Fibroblast of the aortic adventitia (primary cell): ENCODE measurements around the gene FAM193A. TPM values are rescaled to one million over a fixed set of nuclear protein-coding genes. Genes with fewer than 3 reads are reported as not detected.
"Not testable (repeated sequence)": the region's sequence is repeated elsewhere in the genome, so short reads cannot be mapped to it uniquely, and the experiment has no call there.

Source experiments
- DNase-seq: peaks from one replicate; pipeline ENCODE4 v3.0.0-alpha.2; 2010; ENCODE audit warnings: low read depth
- H3K4me3 ChIP-seq: 2 replicates; pipeline ENCODE4 v1.5.1; 2011; ENCODE audit warnings: low read depth, mild to moderate bottlenecking, control low read depth, low read length, moderate library complexity
- total RNA-seq: library from RNA; depleted of rRNA; stranded (reverse); fragments of >200 nt; gene quantifications from 2 replicates; pipeline ENCODE4 v1.2.3, GENCODE V29; 2012; ENCODE audit warnings: low replicate concordance
- TF ChIP-seq, protein P1 (sequence below): IDR thresholded peaks from 2 replicates; pipeline ENCODE4 v1.5.1; 2011; ENCODE audit warnings: mild to moderate bottlenecking, low read length, control low read depth, inconsistent platforms; ENCODE audit not compliant: insufficient read depth

Gene FAM193A
- total RNA-seq, 1 donor, result 17.4 TPM

DNA sequence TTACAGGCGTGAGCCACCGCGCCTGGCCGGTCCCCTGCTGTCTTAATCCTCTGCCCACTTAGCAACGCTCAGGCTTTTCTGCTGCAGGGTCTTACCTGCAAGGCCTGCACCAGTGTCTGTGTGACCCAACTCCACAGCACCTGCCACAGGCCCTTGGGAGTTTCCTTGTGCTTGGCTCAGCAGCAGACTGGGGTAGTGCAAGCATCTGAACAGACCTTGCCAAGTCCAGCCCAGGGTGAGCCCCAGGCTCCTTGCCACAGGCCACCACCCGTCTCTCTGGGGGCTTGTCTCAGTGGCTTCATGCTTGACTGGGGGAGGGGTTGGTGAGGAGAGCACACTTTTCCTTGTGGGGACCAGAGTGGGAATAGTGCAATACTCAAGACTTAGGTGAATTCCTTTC, 87.0 kb downstream of the FAM193A start:
- no peak for DNase-seq
- no peak overlapping the region for H3K4me3 ChIP-seq
- TF ChIP-seq, protein P1, sequence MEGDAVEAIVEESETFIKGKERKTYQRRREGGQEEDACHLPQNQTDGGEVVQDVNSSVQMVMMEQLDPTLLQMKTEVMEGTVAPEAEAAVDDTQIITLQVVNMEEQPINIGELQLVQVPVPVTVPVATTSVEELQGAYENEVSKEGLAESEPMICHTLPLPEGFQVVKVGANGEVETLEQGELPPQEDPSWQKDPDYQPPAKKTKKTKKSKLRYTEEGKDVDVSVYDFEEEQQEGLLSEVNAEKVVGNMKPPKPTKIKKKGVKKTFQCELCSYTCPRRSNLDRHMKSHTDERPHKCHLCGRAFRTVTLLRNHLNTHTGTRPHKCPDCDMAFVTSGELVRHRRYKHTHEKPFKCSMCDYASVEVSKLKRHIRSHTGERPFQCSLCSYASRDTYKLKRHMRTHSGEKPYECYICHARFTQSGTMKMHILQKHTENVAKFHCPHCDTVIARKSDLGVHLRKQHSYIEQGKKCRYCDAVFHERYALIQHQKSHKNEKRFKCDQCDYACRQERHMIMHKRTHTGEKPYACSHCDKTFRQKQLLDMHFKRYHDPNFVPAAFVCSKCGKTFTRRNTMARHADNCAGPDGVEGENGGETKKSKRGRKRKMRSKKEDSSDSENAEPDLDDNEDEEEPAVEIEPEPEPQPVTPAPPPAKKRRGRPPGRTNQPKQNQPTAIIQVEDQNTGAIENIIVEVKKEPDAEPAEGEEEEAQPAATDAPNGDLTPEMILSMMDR, result no peak

DNA sequence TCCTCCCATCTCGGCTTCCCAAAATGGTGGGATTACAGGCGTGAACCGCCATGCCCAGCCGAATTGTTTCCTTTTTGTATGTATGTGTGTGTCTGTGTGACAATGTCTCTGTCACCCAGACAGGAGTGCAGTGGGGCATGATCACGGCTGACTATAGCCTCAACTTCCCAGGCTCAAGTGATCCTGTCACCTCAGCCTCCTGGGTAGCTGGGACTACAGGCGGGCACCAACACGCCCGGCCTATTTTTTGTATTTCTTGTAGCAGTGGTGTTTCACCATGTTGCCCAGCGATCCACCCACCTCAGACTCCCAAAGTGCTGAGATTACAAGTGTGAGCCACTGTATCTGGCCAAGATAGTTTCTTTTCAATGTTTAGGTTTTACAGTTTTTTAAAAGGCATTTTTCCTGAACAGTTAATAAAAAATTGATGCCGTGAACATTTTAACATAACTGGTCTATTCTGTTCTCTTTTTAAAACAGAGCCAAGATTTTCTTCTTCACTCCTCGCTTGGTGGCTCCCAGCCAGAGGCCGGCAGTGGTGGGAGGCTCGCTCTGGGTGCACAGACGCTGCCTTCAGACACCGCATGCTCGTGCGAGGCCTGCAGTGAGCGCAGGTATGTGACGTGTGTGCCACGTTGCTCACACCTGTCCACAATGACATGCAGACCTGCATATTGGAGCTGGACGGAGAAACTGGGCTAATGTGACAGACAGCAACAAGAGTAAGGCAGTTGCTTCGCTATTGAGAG, 88.5 kb downstream of the FAM193A start:
- H3K4me3 ChIP-seq, result no peak overlapping the region
- TF ChIP-seq, protein P1, result no peak
- DNase-seq, result no peak

DNA sequence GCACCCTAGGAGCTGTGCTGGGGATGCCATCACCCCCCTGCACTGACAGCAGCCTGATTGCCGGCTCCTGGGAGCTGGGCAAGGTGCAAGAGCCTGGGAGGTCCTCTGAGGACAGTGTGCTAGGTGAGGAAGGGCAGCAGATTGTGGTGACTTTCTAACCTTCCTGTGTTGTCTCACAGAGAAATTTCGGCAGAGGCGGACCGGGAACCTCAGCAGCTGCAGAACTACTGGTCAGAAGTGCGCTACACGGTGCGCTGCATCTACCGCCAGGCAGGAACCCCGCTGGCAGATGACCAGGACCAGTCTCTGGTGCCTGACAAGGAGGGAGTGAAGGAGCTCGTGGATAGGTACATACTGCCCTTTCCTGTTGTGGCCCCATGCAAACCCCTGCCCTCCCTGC, 89.8 kb downstream of the FAM193A start:
- no peak overlapping the region for H3K4me3 ChIP-seq
- TF ChIP-seq, protein P1, result no peak
- DNase-seq, result no peak

DNA sequence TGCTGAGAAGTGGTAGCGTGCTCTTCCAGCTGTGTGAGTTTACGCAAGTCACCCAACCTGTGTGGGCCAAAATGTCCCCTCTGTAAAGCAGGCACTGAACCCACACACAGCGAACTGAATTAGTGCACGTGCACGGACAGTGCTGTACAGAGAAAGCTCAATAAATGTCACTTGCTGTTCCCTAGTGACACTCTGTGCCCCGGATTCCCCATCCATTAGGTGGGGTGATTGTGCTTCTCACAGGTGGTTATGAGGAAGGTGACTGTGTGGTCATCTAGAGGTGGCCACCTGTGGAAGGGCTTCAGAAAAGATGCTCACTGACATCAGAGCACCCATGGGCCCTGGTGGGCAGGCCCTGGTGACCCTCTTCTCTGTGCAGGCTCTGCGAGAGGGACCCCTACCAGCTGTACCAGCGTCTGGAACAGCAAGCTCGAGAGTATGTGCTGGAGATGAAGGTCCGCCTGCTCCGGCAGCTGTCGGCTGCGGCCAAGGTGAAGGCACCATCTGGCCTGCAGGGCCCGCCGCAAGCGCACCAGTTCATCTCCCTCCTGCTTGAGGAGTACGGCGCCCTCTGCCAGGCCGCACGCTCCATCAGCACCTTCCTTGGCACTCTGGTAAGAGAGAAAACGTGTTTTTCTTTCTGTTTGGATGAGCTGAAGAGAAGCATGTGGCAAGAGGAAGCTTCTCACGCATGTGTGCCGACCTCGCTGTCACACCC, 94.3 kb downstream of the FAM193A start:
- TF ChIP-seq, protein P1, result no peak
- no peak overlapping the region for H3K4me3 ChIP-seq
- DNase-seq, result no peak

DNA sequence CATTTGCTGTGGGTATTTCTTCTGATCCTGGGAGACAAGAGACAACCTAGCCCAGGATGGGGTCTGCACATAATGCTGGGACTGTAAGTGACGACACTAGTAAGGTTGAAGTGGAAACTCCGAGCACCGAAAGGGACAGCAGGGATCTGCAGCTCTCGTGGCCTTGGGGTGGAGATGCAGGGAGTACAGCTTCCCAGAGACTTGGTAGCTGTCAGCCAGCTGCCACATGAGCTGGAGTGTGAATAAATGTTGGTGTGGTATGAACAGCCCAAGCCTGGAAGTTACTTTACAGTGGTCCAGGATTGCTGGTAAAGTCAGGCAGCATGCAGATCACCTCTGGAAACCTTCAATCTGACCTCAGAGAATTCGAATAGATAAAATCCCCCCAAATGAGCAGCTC, 97.6 kb downstream of the FAM193A start:
- H3K4me3 ChIP-seq, result no peak overlapping the region
- DNase-seq, result no peak

DNA sequence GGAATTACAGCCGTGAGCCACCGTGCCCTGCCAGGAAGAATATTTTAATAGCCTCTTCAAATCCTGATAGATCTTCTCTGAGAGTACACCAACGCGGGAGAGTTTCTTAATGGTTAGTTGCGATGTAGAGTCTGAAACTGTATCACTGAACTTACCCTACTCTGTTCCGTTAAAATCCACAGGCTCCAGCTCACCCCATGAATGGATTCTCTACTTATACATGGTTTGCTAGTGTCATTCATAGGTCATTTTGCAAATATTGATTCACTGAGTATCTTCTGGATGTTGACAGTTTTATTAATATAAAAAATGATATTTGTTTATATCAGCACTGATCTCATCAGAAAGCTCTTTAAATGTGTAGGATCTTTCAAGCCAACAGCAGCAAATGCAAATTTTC, 99.9 kb downstream of the FAM193A start:
- H3K4me3 ChIP-seq, result no peak overlapping the region
- TF ChIP-seq, protein P1, result no peak
- no peak for DNase-seq

More for the DNA sequence above, 97.6 kb downstream of the FAM193A start:
- TF ChIP-seq, protein P1, result no peak

DNA sequence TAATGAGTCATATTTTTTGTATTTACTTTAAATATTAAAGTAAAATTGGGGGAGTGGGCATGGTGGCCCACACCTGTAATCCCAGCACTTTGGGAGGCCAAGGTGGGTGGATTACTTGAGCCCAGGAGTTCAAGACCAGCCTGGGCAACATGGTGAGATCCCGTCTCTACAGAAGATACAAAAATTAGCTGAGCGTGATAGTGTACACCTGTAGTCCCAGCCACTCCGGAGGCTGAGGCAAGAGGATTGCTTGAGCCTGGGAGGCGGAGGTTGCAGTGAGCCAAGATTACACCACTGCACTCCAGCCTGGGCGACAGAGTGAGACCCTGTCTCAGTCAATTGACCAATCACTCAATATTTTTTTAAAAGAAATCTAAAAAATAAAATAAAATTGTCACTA, 100.5 kb downstream of the FAM193A start:
- H3K4me3 ChIP-seq, DNase-seq: not testable (repeated sequence)
